CD4-positive, alpha-beta memory T cell (primary cell): ENCODE measurements around the gene PFDN5. TPM values are rescaled to one million over a fixed set of nuclear protein-coding genes. Genes with fewer than 3 reads are reported as not detected.

Experiments used
- CTCF ChIA-PET: fragments of 350-600 bp; sonication (Branson Sonifier 250); formaldehyde crosslinking; loops from one replicate; lab custom pipeline; 2021; ENCODE audit warnings: inconsistent platforms; ENCODE audit not compliant: partially characterized antibody; lab: Charles Lee
- POLR2A ChIA-PET: fragments of 350-600 bp; sonication (Branson Sonifier 250); formaldehyde crosslinking; loops from one replicate; lab custom pipeline; 2021; ENCODE audit not compliant: partially characterized antibody; lab: Charles Lee
- DNase-seq, 5 donors: peaks; one replicate each; pipeline versions ENCODE4 v3.0.0 to v3.0.0-alpha.2; 2020 to 2022; ENCODE audit warnings: mixed read lengths in 1 of 5
- H3K27ac ChIP-seq: one replicate; pipeline ENCODE4 v1.7.0; 2013; ENCODE audit warnings: low read depth, low read length
- H3K27me3 ChIP-seq: 2 replicates; pipeline ENCODE4 v1.7.0; 2013; ENCODE audit warnings: mild to moderate bottlenecking, low read length, moderate library complexity; ENCODE audit not compliant: insufficient read depth
- H3K36me3 ChIP-seq: 2 replicates; pipeline ENCODE4 v1.7.0; 2013; ENCODE audit warnings: mild to moderate bottlenecking, low read length, moderate library complexity; ENCODE audit not compliant: insufficient read depth
- H3K4me1 ChIP-seq: 2 replicates; pipeline ENCODE4 v1.7.0; 2013; ENCODE audit warnings: mild to moderate bottlenecking, low read length, moderate library complexity; ENCODE audit not compliant: insufficient read depth
- H3K4me3 ChIP-seq, 2 donors: one replicate each; pipeline ENCODE4 v1.7.0; 2013; ENCODE audit warnings: low read length in 2 of 2, mild to moderate bottlenecking in 1 of 2
- H3K9me3 ChIP-seq, 2 donors: one replicate each; pipeline ENCODE4 v1.7.0; 2013; ENCODE audit warnings: low read length in 2 of 2, control low read depth in 1 of 2; ENCODE audit not compliant: control insufficient read depth in 1 of 2
- H3K27ac Mint-ChIP-seq, 7 donors: one replicate each; pipeline ENCODE4 v1.8.0; 2020 to 2021; ENCODE audit warnings: mixed read lengths in 7 of 7, mild to moderate bottlenecking in 6 of 7, inconsistent platforms in 3 of 7, moderate library complexity in 3 of 7
- H3K27me3 Mint-ChIP-seq, 2 donors: one replicate each; pipeline ENCODE4 v1.8.0; 2020 to 2021; ENCODE audit warnings: mixed read lengths in 2 of 2
- H3K36me3 Mint-ChIP-seq, 2 donors: one replicate each; pipeline ENCODE4 v1.8.0; 2020 to 2021; ENCODE audit warnings: mixed read lengths in 2 of 2, inconsistent platforms in 1 of 2, mild to moderate bottlenecking in 1 of 2
- H3K4me1 Mint-ChIP-seq, 4 donors: one replicate each; pipeline ENCODE4 v1.8.0; 2020 to 2021; ENCODE audit warnings: mixed read lengths in 4 of 4, mild to moderate bottlenecking in 1 of 4
- H3K4me3 Mint-ChIP-seq, 8 donors: one replicate each; pipeline ENCODE4 v1.8.0; 2020 to 2021; ENCODE audit warnings: mixed read lengths in 8 of 8, mild to moderate bottlenecking in 7 of 8, moderate library complexity in 6 of 8, inconsistent platforms in 3 of 8
- H3K9me3 Mint-ChIP-seq, 8 donors: one replicate each; pipeline ENCODE4 v1.8.0; 2020 to 2021; ENCODE audit warnings: mixed read lengths in 8 of 8, mild to moderate bottlenecking in 5 of 8, inconsistent platforms in 3 of 8, moderate library complexity in 1 of 8
- intact Hi-C: fragments of 100-400 bp; cut with micrococcal nuclease; formaldehyde crosslinking; loops from one replicate; pipeline ENCODE4 v1.15.1; 2023
- polyA plus RNA-seq, 2 donors: library from polyadenylated mRNA; unstranded; fragments of 300-500 nt; fragmentation: Illumina TruSeq; gene quantifications; one replicate each; pipeline ENCODE4 v1.2.3, GENCODE V29; 2021
- total RNA-seq, 2 experiments: library from RNA; stranded (reverse); gene quantifications; one replicate each; pipeline ENCODE4 v1.2.3, GENCODE V29; 2021

The PFDN5 gene
- total and polyA plus RNA-seq, 4 experiments from 2014 or later, result 717 to 1,410 (median 1,012) TPM

DNA sequence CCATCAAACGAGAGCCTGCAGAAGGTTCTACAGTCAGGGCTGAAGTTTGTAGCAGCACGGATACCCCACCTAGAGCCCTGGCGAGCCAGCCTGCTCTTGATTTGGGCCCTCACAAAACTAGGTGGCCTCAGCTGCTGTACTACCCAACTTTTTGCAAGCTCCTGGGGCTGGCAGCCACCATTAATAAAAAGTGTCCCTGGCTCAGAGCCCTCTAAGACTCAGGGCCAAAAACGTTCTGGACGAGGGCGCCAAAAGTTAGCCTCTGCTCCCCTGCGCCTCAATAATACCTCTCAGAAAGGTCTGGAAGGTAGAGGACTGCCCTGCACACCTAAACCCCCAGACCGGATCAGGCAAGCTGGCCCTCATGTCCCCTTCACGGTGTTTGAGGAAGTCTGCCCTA, 8.9 kb upstream of the PFDN5 start:
- no peak overlapping the region for H3K27ac ChIP-seq
- DNase-seq, result no peak
- no peaks in the 10 kb centered on the region for H3K9me3 Mint-ChIP-seq
- no peaks in the 10 kb centered on the region for H3K9me3 ChIP-seq
- CTCF ChIA-PET, result interaction anchor here (0.7 to 19.2 kb wide), 15 partner anchors 8 to 401 kb away, joined by 3 to 339 read pairs (median 4); partner anchors contain the start of genes ESPL1, ITGB7 and PFDN5
- H3K27me3 Mint-ChIP-seq, result no peaks in the 10 kb centered on the region
- intact Hi-C loops, result loop anchor here (2.0 to 5.0 kb wide), 2 partner anchors 106 to 219 kb away; partner anchors contain the start of genes CSAD and ZNF740
- H3K36me3 ChIP-seq, result no peaks in the 10 kb centered on the region
- peaks cover 4 to 7% (median 5%) of the 10 kb centered on the region in 4 donors for H3K4me1 Mint-ChIP-seq
- no peak overlapping the region for H3K4me3 ChIP-seq
- H3K4me1 ChIP-seq, result no peaks in the 10 kb centered on the region
- H3K27ac Mint-ChIP-seq, result peak overlapping the region in 1 of 7 donors; percentile 13
- no peaks in the 10 kb centered on the region for H3K27me3 ChIP-seq
- no peaks in the 10 kb centered on the region for H3K36me3 Mint-ChIP-seq
- H3K4me3 Mint-ChIP-seq, result no peak overlapping the region
- POLR2A ChIA-PET, result interaction anchor here (0.8 to 4.8 kb wide), 8 partner anchors 9 to 207 kb away, joined by 3 to 18 read pairs (median 9); partner anchors contain the start of genes ITGB7, PFDN5 and SPRYD3

DNA sequence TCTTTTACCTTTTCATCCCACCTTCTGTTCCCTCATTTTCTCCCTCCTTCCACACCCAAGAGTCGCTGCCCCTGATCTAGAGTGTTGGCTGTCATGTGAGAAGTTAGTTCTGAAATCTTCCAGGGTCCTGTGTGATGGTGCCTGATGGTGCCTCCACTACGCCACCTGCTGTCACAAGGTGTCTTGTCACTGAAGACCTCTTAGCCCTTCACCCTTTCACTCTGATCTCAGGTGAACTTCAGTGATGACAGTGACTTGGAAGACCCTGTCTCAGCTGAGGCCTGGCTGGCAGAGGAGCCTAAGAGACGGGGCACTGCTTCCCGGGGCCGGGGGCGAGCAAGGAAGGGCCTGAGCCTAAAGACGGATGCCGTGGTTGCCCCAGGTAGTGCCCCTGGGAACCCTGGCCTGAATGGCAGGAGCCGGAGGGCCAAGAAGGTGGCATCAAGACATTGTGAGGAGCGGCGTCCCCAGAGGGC, 7.6 kb upstream of the PFDN5 start:
- Mint-ChIP-seq H3K4me1 (peaks cover 4 to 7% (median 5%) of the 10 kb centered on the region in 4 donors), H3K4me3 (peak overlapping the region in 1 of 8 donors; percentile 32), H3K27ac (peak overlapping the region in 4 of 7 donors; percentile 3 to 71 (median 34)), H3K36me3 (no peaks in the 10 kb centered on the region), H3K27me3 (no peaks in the 10 kb centered on the region), H3K9me3 (no peaks in the 10 kb centered on the region)
- ChIA-PET CTCF (interaction anchor here (1.0 to 19.2 kb wide), 16 partner anchors 8 to 222 kb away, joined by 3 to 339 read pairs (median 8); partner anchors contain the start of genes AAAS, ESPL1, ITGB7 and PFDN5), POLR2A (interaction anchor here (1.0 to 4.8 kb wide), 7 partner anchors 36 to 128 kb away, joined by 5 to 18 read pairs (median 11); partner anchors contain the start of gene ITGB7)
- H3K27ac ChIP-seq, result no peak overlapping the region
- H3K27me3 ChIP-seq, result no peaks in the 10 kb centered on the region
- DNase-seq, result peak; percentile 68 to 73 (median 72)
- intact Hi-C loops, result loop anchor here (1.0 to 5.0 kb wide), 5 partner anchors 36 to 220 kb away; partner anchors contain the start of genes CSAD and ZNF740
- no peaks in the 10 kb centered on the region for H3K4me1 ChIP-seq
- H3K36me3 ChIP-seq, result no peaks in the 10 kb centered on the region
- H3K4me3 ChIP-seq, result no peak overlapping the region
- no peaks in the 10 kb centered on the region for H3K9me3 ChIP-seq

- peaks cover 4 to 7% (median 6%) of the 10 kb centered on the region in 4 donors for H3K4me1 Mint-ChIP-seq
- H3K9me3 ChIP-seq, result no peaks in the 10 kb centered on the region
Measured at GRCh38 chr12:53288322-53288721, 7.0 kb upstream of the PFDN5 start.

GRCh38 chr12:53289891-53290290, 5.5 kb upstream of the PFDN5 start:
- H3K4me3 ChIP-seq, result no peak overlapping the region
- no peaks in the 10 kb centered on the region for H3K27me3 ChIP-seq
- DNase-seq, result no peak
- ChIA-PET CTCF (interaction anchor here (0.6 to 19.2 kb wide), 13 partner anchors 10 to 223 kb away, joined by 3 to 339 read pairs (median 3); partner anchors contain the start of genes ESPL1, ITGB7 and MYG1), POLR2A (interaction anchor here (2.0 kb wide), 1 partner anchor 77 kb away, joined by 10 read pairs; no protein-coding TSS in a partner anchor)
- intact Hi-C loops, result loop anchor here (5.0 kb wide), 1 partner anchor 223 kb away; no protein-coding TSS in a partner anchor
- no peaks in the 10 kb centered on the region for H3K9me3 Mint-ChIP-seq
- no peaks in the 10 kb centered on the region for H3K27me3 Mint-ChIP-seq
- peaks cover 4 to 18% (median 9%) of the 10 kb centered on the region in 4 donors for H3K4me1 Mint-ChIP-seq
- no peaks in the 10 kb centered on the region for H3K36me3 Mint-ChIP-seq
- peak overlapping the region in 1 of 7 donors; percentile 7 for H3K27ac Mint-ChIP-seq
- peaks cover 3% of the 10 kb centered on the region for H3K4me1 ChIP-seq
- H3K27ac ChIP-seq, result no peak overlapping the region
- H3K36me3 ChIP-seq, result no peaks in the 10 kb centered on the region
- no peaks in the 10 kb centered on the region for H3K9me3 ChIP-seq
- H3K4me3 Mint-ChIP-seq, result no peak overlapping the region

More at GRCh38 chr12:53288322-53288721, 7.0 kb upstream of the PFDN5 start:
- no peaks in the 10 kb centered on the region for H3K27me3 Mint-ChIP-seq
- Histone ChIP-seq H3K4me1 (no peaks in the 10 kb centered on the region), H3K27me3 (no peaks in the 10 kb centered on the region), H3K27ac (no peak overlapping the region), H3K4me3 (no peak overlapping the region), H3K36me3 (no peaks in the 10 kb centered on the region)
- no peak overlapping the region for H3K4me3 Mint-ChIP-seq
- H3K36me3 Mint-ChIP-seq, result no peaks in the 10 kb centered on the region
- no peaks in the 10 kb centered on the region for H3K9me3 Mint-ChIP-seq
- intact Hi-C loops, result loop anchor here (5.0 kb wide), 1 partner anchor 221 kb away; no protein-coding TSS in a partner anchor
- POLR2A ChIA-PET, result interaction anchor here (0.5 to 4.8 kb wide), 7 partner anchors 36 to 128 kb away, joined by 3 to 18 read pairs (median 10); partner anchors contain the start of genes CSAD, ITGB7 and ZNF740
- peak overlapping the region in 1 of 7 donors; percentile 45 for H3K27ac Mint-ChIP-seq
- CTCF ChIA-PET, result interaction anchor here (0.6 to 19.2 kb wide), 16 partner anchors 8 to 223 kb away, joined by 3 to 339 read pairs (median 6); partner anchors contain the start of genes AAAS, ITGB7 and SPRYD3
- DNase-seq, result no peak

- Mint-ChIP-seq H3K27ac (no peak overlapping the region), H3K4me3 (no peak overlapping the region), H3K4me1 (peaks cover 8 to 26% (median 15%) of the 10 kb centered on the region in 4 donors), H3K36me3 (peaks cover 0 to 5% of the 10 kb centered on the region in 2 donors), H3K9me3 (no peaks in the 10 kb centered on the region), H3K27me3 (no peaks in the 10 kb centered on the region)
- POLR2A ChIA-PET, result interaction anchor here (1.9 to 5.7 kb wide), 2 partner anchors 30 to 72 kb away, joined by 6 to 50 read pairs; partner anchors contain the start of gene AAAS
- Histone ChIP-seq H3K9me3 (no peaks in the 10 kb centered on the region), H3K27ac (no peak overlapping the region), H3K4me1 (peaks cover 6% of the 10 kb centered on the region), H3K27me3 (no peaks in the 10 kb centered on the region), H3K36me3 (no peaks in the 10 kb centered on the region), H3K4me3 (no peak overlapping the region)
- DNase-seq, result no peak
- intact Hi-C loops, result no loop called here
- CTCF ChIA-PET, result interaction anchor here (0.7 to 19.2 kb wide), 9 partner anchors 9 to 191 kb away, joined by 3 to 339 read pairs (median 6); partner anchors contain the start of genes ESPL1, ITGB7 and MYG1
Measured at GRCh38 chr12:53290661-53291060, 4.7 kb upstream of the PFDN5 start.

GRCh38 chr12:53292426-53292825, 2.9 kb upstream of the PFDN5 start:
- POLR2A ChIA-PET, result interaction anchor here (1.2 to 5.7 kb wide), 5 partner anchors 29 to 78 kb away, joined by 3 to 50 read pairs (median 5); partner anchors contain the start of gene AAAS
- no peak for DNase-seq
- Histone ChIP-seq H3K36me3 (peaks cover 8% of the 10 kb centered on the region), H3K4me3 (no peak overlapping the region), H3K27ac (no peak overlapping the region), H3K27me3 (no peaks in the 10 kb centered on the region), H3K9me3 (no peaks in the 10 kb centered on the region), H3K4me1 (peaks cover 24% of the 10 kb centered on the region)
- Mint-ChIP-seq H3K4me3 (no peak overlapping the region), H3K27ac (no peak overlapping the region), H3K9me3 (no peaks in the 10 kb centered on the region), H3K4me1 (peaks cover 14 to 43% (median 29%) of the 10 kb centered on the region in 4 donors), H3K27me3 (no peaks in the 10 kb centered on the region), H3K36me3 (peaks cover 2 to 14% of the 10 kb centered on the region in 2 donors)
- CTCF ChIA-PET, result interaction anchor here (3.5 to 19.2 kb wide), 5 partner anchors 30 to 133 kb away, joined by 28 to 339 read pairs (median 41); partner anchors contain the start of genes AAAS and ITGB7
- intact Hi-C loops, result no loop called here
